Frontal cortex (tissue), 4 donors: ENCODE measurements around the gene SPRYD4. TPM values are rescaled to one million over a fixed set of nuclear protein-coding genes. Genes with fewer than 3 reads are reported as not detected.
"Not testable (repeated sequence)": the region's sequence is repeated elsewhere in the genome, so short reads cannot be mapped to it uniquely, and the experiment has no call there.

Experiments
- DNase-seq, 2 donors: peaks; one replicate each; pipeline ENCODE4 v3.0.0; 2012; ENCODE audit warnings: low spot score in 2 of 2
- FAIRE-seq: peaks from 2 replicates; lab custom pipeline; 2012; peaks lifted over from hg19 to GRCh38; lab: Jason Lieb, UNC
- total RNA-seq: library from RNA; depleted of rRNA; stranded (reverse); fragments of >200 nt; gene quantifications from one replicate; pipeline ENCODE4 v1.2.3, GENCODE V29; 2014
- donor health status: control.
- donor health status: control.
- donor health status: control.

SPRYD4 gene
- total RNA-seq, 1 donor from 2014 or later: 1.2 TPM

DNA sequence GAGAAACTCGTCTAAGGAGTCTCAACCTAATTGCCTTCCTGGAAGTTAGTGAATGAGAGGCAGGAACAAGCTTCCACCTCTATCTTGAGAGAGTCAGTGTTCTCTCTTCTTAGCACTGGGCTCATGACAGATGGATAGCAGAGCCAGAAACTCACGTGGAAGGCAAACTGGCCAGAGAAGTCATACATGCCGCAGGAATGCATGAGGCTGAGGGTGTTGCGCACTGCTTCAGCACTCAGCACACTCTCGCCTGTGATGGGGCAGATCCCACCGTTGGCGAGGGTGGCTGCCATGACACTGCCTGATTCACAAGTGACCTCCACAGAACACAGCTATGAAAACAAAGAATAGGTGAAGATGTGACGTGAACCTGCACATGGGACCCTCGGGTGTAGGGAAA, 6.0 kb downstream of the SPRYD4 start:
- DNase-seq (no peak), FAIRE-seq (no peak)

DNA sequence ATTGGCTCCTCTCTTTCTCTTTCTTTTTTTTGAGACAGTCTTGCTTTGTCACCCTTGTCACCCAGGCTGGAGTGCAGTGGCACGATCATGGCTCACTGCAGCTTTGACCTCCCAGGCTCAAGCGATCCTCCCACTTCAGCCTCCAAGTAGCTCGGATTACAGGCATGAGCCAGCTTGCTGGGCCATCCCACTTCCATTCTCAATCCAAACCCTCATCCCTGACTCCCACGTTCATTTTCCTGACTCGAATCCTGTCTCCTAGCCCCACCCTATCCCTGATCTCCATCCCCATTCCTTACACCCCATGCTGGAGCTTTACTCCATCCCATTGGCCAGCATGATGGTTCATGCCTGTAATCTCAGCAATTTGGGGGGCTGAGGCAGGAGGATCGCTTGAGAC, 7.8 kb downstream of the SPRYD4 start:
- DNase-seq: no peak
- no peak for FAIRE-seq

GRCh38 chr12:56476972-56477432, 8.6 kb downstream of the SPRYD4 start:
- FAIRE-seq: no peak
- DNase-seq: no peak

- no peak for FAIRE-seq
- no peak for DNase-seq
Observed at GRCh38 chr12:56477521-56478225, 9.3 kb downstream of the SPRYD4 start.

DNA sequence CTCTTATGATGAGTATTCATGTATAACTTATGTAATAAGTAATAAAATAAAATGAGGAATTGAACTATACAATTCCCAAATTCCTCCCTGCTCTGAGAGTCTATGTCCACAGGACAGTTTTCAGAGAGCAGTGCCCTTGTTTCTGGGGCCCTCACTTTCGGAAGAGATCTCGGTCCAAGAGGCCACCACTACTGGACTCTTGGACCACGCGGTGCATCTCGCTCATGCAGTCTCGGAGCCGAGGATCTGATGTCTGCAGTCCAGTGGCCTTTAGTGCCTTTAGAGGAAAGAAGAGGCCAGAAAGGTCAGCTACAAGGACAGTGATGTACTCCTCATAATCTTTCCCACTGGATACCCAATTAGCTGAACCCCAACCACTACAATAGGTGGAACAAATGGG, 11.2 kb downstream of the SPRYD4 start:
- FAIRE-seq (no peak), DNase-seq (no peak)

- DNase-seq (no peak), FAIRE-seq (no peak)
Observed at GRCh38 chr12:56484566-56484965, 16.2 kb downstream of the SPRYD4 start.

- FAIRE-seq: no peak
- DNase-seq: no peak
Observed at GRCh38 chr12:56486694-56487093, 18.3 kb downstream of the SPRYD4 start.

DNA sequence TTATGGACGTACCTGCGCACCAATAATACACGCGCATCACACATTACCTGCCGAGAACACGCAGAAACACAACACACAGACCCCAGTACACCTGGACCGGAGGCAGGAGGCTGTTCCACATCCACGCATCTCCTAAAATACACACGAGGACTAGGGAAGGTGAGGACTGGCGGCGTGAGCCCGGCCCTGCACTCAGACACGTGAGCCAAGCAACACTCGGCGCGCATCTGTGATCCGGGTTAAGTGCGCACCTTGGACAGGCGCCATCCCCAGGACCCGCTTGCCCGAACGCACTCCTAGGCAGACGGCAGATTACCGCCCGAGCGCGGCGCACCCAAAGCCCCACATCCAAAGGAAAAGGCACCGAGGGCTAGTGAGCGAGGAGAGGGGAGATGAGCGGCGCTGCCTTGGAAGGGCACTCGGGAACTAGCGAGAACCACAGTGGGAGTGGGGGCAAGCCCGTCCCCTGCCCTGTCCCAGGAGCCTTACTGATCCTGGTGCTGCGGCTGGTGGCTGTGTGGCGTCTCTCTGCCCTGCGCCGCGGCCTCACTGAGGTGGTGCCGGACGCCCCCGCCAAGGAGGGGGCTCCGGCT, 19.2 kb downstream of the SPRYD4 start:
- DNase-seq (peak in 1 of 2 donors; percentile 29), FAIRE-seq (no peak)

GRCh38 chr12:56488041-56488955, 19.9 kb downstream of the SPRYD4 start, which contains the start of gene GLS2:
TSS of gene GLS2 (minus strand) at chr12:56488161. CDS start at chr12:56488118, 43 bp downstream.
- FAIRE-seq (no peak), DNase-seq (peak; percentile 81 to 90)

GRCh38 chr12:56490360-56490759, 22.0 kb downstream of the SPRYD4 start:
- FAIRE-seq (no peak), DNase-seq (no peak)

DNA sequence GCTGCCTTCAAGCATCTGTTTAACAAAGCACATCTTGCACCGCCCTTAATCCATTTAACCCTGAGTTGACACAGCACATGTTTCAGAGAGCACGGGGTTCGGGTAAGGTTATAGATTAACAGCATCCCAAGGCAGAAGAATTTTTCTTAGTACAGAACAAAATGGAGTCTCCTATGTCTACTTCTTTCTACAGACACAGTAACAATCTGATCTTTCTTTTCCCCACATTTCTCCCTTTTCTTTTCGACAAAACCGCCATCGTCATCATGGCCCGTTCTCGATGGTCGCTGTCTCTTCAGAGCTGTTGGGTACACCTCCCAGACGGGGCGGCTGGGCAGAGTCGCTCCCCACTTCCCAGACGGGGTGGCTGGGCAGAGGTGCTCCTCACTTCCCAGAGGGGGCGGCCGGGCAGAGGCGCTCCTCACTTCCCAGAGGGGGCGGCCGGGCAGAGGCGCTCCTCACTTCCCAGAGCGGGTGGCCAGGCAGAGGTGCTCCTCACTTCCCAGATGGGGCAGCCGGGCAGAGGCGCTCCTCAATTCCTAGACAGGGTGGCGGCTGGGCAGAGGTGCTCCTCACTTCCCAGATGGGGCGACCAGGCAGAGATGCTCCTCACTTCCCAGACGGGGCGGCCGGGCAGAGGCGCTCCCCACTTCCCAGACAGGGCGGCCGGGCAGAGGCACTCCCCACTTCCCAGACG, 25.2 kb downstream of the SPRYD4 start:
- FAIRE-seq: not testable (repeated sequence)

DNA sequence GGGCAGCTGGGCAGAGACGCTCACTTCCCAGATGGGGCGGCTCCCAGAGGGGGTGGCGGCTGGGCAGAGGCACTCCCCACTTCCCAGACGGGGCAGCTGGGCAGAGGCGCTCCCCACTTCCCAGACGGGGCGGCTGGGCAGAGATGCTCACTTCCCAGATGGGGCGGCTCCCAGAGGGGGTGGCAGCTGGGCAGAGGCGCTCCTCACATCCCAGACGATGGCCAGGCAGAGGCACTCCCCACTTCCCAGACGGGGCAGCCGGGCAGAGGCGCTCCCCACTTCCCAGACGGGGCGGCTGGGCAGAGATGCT, 25.7 kb downstream of the SPRYD4 start:
- FAIRE-seq, DNase-seq: not testable (repeated sequence)

More for the DNA sequence above, 25.2 kb downstream of the SPRYD4 start:
- DNase-seq: not testable (repeated sequence)

DNA sequence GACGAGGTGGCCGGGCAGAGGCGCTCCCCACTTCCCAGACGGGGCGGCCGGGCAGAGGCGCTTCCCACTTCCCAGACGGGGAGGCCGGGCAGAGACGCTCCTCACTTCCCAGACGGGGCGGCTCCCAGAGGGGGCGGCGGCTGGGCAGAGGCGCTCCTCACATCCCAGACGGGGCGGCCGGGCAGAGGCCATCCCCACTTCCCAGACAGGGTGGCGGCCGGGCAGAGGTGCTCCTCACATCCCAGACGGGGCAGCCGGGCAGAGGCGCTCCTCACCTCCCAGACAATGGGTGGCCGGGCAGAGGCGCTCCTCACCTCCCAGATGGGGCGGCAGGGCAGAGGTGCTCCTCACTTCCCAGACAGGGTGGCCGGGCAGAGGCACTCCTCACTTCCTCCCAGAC, 26.1 kb downstream of the SPRYD4 start:
- not testable (repeated sequence) for FAIRE-seq, DNase-seq

DNA sequence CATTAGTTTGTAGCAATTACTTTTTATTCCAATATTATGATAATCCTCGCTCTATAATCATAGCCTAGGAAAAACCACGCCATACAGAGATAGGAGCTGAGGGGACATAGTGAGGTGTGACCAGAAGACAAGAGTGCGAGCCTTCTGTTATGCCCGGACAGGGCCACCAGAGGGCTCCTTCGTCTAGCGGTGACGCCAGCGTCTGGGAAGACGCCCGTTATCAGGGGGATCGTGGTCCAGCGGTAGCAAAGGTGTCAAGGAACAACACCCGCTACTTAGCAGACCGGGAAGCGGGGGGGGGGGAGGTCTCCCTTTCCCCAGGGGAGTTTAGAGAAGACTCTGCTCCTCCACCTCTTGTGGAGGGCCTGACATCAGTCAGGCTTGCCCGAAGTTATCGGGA, 28.3 kb downstream of the SPRYD4 start:
- DNase-seq, FAIRE-seq: not testable (repeated sequence)

DNA sequence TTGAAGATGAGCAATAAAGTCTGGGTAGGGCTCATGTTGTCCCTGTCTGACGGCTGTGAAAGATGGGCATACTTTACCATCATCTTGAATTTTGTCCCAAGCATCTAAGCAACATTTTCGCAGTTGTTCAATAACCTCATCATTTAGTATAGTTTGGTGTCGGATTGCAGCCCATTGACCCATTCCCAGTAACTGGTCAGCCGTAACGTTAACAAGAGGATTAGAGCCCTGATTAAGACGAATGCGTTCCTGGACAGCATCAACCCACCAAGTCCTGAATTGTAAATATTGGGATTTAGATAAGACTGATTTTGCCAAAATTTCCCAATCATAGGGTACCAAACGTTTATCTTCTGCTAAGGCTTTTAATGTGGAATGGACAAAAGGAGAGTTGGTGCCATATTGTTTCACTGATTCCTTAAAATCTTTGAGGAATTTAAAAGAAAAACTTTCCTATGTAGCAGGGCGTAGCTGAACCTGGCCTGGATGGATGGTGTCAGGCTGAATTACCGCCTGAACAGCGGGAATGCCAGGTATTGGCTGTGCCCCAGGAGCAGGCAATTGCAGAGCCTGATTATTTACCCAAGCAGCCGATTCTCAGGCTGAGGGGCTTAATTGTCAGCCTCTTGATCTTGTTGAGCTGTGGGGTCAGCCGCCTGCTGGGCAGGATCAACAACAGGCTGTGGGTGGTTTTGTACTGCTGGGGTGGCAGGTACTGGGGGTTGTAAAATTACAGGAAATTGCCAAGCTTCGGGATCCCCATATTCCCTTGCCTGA, 29.9 kb downstream of the SPRYD4 start:
- FAIRE-seq, DNase-seq: not testable (repeated sequence)

DNA sequence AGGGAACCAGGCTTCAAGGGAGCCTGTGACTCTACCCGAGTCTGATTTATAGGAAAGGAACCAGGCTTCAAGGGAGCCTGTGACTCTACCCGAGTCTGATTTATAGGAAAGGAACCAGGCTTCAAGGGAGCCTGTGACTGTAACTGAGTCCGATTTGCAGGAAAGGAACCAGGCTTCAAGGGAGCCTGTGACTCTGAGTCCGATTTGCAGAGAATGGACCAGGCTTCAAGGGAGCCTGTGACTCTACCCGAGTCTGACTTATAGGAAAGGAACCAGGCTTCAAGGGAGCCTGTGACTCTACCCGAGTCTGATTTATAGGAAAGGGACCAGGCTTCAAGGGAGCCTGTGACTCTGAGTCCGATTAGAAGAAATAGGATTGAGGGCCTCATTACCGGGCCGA, 31.1 kb downstream of the SPRYD4 start:
- DNase-seq, FAIRE-seq: not testable (repeated sequence)

DNA sequence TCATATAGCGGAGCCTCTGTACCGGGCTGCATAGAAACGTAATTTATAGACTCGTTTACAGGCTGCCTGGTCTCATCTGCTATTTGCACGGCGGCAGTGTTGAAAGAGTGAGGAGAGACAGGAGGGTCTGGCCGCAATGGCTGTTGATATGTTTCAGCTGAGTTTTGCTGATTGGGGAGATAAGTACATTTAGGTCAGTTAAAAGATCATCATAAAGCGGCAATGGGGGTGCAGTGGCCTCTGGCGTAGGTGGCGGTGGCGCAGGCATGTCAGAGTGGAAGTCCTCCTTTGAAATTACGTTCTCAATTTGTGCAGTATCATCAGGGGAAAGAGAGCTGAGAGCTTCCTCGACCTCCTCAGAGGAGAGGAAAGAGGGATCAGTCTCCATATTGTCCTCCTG, 31.5 kb downstream of the SPRYD4 start:
- not testable (repeated sequence) for FAIRE-seq, DNase-seq

DNA sequence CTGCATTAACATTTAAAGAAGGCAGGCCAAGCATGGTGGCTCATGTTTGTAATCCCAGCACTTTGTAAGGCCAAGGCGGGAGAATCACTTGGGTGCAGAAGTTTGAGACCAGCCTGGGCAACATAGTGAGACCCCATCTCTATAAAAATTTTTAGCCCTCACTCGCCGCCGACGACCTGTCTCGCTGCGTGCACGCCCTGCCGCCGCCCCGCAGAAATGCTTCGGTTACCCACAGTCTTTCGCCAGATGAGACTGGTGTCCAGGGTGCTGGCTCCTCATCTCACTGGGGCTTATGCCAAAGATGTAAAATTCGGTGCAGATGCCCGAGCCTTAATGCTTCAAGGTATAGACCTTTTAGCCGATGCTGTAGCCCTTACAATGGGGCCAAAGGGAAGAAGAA, 42.4 kb downstream of the SPRYD4 start:
- DNase-seq (no peak), FAIRE-seq (no peak)

DNA sequence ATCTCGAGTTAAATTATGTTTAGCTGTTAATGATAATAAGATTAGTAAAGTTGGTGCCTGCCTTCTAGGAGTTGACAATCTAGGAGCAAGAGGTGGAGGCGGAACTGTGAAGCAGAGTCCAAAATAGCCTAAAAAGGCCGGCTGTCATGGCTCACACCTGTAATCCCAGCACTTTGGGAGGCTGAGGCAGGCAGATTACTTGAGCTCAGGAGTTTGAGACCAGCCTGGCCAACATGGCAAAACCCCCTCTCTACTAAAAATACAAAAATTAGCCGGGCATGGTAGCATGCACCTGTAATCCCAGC, 45.6 kb downstream of the SPRYD4 start:
- not testable (repeated sequence) for DNase-seq, FAIRE-seq
